AG08396 (cell line): ENCODE measurements around the gene SEC16B.

Experiments used
- DNase-seq: peaks from one replicate; pipeline ENCODE4 v3.0.0; 2012; ENCODE audit warnings: low spot score, mixed read lengths

The SEC16B gene

GRCh38 chr1:177944016-177944949 lies 25.6 kb downstream of the SEC16B start:
- no peak for DNase-seq

- DNase-seq = no peak
These were observed 27.9 kb downstream of the SEC16B start for GRCh38 chr1:177941976-177942375.

- no peak for DNase-seq
These were observed 29.2 kb downstream of the SEC16B start for GRCh38 chr1:177940682-177941081.

DNA sequence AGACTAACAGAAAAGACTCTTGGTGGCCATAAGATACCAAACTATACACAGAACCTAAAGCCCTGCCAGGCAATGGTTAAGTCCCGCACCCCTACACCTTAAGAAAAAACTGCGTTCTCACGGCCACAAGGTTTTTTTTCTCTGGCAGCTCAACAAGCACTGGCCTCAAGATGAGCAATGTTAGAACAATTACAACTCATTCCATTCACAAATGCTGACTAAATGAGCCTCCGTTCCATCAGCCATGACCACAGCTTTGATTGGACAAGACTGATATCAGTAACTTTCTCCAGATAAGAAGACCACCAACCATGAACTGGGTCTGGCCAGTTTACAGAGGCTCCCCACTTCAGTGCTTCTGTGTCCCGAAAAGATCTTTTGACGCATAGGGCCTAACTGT lies 31.9 kb downstream of the SEC16B start:
- DNase-seq = peak; percentile 47

DNA sequence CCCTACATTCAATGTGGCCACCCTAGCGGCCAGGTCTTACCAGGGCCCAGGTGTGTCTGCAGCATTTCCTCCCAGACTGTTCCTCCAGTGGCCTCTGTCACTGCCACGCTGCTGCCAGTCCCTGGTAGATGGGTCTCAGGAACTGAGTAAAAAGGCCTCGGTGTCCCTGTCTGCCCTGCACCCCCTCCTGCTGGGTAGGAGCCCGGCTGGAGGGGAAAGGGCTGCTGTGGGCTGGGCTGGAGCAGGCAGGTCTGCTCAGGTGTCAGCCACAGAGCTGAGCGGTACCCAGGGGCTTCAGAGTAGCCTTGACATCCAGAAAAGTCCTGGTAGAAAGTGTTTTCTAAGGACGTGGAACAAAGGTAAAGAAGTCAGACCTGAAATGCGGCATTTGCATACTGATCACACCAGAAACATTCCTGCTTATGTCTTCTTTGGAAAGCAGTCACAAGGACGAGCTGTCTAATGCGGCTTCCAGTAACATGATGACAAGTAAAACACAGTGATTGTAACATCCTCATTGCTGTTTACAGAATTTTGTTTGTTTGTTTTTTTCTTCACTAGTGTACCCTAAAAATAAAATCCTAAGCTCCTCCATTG lies 32.6 kb downstream of the SEC16B start:
- DNase-seq = no peak

- peak; percentile 24 for DNase-seq
These were observed 34.0 kb downstream of the SEC16B start for GRCh38 chr1:177935638-177936415.

DNA sequence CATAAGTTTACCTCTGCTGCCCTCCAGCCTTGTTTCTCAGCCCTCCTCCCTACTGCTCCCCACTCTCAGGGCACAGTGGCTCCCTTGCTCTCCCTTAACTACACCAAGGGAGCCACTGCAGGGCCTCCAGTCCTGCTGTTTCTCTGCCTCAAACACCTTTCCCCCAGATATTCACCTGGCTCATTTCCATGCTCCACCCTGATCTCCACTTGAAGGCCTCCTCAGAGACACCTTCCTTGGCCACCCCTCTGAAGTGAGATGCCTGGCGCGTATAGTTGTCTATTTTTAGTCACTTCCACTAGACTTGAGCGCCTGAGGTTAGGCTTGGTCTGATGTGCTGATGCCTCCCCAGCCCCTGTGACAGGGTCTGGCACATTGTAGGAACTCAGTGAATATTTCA lies 34.9 kb downstream of the SEC16B start:
- DNase-seq = no peak

DNA sequence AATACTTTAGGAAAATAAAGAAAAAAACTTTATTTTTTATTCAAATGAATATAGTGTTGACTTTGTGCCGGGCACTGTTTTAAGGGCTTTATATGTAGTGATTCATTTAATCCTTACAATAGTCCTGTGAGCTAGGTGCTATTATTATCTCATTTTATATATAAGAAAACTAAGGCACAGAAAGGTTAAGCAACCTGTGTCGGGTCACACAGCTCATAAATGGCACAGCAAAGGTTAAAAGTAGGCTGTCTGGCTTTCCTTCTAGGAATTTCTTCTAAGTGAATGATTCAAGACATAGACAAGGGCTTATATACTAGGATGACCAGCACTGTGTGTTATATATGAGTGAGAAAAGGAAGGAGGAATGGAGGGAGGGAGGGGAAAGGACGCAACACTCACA lies 35.4 kb downstream of the SEC16B start:
- DNase-seq = no peak

GRCh38 chr1:177933881-177934280 lies 36.0 kb downstream of the SEC16B start:
- no peak for DNase-seq

- DNase-seq = no peak
These were observed 37.7 kb downstream of the SEC16B start for GRCh38 chr1:177932123-177932522.

DNA sequence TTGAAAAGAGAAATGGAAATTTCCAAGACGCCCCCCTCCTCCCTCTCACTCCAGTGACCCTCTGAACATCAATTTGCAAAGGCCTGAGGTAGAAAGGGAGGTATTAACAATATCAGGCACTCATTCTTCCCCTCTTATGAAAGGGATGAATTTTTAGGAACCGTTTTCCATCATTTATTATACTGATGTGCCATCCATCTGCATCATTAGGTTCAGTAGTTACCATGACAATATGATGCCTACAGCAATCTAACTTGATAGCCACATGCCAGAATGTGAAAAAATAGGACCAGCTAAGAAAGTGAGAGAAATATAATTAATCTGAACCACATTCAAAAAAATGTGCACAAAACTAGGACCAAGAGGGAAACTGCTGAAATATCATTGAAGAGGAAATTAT lies 40.9 kb downstream of the SEC16B start:
- DNase-seq = no peak

DNA sequence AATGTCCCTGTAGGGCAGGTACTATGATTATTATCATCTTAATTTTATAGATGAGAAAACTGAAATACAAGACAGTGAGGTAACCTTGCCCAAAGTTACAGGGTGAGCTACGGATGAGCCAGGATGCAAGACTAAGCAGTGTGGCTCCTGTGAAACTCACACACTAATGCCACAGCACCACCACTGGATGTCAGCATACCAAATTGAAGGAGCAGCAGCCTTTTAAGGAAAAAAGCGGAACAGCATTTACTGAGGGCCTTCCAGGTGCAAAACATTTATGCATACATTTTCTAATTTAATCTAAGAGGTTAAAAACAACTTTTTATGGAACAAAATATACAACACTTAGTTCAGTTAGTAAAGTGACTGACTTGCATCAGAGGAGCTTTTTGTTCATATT lies 41.7 kb downstream of the SEC16B start:
- peak; percentile 24 for DNase-seq

DNA sequence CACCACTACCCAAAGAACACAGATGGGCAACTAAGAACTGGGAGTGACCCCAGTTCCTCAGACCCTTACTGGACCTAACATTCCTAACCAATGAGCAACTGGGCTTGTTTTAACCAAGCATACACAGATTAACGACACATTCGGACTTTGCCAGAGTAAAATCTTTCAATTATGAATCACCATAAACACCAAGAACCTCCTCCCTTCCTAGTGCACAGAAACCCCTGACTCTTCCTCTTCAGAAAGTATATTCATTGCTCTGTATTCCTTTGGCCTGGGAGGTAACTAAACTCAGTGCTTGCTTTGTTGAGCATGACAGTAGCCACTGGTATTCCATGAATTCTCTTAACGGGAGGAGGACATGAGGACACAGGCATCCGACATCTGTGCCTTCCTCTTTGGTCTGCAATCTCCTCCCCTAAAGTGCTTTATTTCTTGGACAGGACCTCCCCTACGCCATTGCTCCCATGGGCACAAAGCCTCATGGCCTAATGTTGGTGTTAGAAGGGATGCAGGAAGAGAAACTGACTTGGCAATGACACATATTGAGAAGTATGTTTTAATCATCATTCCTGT lies 42.7 kb downstream of the SEC16B start:
- DNase-seq = peak; percentile 82

DNA sequence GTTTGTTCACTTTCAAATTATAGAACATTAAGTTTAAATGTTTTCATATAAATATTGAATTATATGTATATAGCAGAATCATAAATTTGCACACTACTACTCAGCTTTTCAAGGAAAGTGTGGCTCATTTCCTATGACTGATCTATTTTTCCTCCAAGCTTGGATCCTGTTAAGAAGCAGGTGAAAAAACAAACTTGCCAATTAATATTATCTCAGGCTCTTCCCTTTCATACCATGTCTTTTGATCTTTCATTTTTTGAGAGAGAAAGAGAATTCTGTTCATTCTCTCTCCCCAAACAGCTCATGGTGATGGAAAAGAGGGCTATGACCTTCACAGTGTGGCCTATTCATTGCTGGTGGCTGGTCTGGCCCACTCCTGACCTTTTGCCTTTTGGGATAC lies 43.7 kb downstream of the SEC16B start:
- no peak for DNase-seq

GRCh38 chr1:177925006-177925405 lies 44.9 kb downstream of the SEC16B start:
- DNase-seq = no peak

GRCh38 chr1:177923441-177923840 lies 46.4 kb downstream of the SEC16B start:
- no peak for DNase-seq

DNA sequence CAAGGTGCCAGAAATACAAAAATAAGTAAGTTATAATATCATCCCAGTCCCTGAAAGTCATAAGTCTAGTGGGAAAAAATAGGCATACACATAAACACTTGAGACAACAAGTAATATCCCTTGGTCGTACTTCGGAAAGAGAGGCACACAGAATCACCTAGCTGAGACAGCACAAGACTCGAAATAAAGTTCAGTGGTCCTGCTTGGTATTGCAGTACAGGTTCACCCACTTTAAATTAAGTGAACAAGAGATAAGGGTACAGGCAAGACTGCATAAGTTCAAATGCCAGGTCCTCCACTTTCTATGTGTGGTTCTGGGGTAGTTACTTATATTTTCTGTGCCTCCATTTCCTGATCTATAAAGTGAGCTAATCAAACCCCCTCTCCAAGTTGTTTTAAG lies 47.6 kb downstream of the SEC16B start:
- no peak for DNase-seq

DNA sequence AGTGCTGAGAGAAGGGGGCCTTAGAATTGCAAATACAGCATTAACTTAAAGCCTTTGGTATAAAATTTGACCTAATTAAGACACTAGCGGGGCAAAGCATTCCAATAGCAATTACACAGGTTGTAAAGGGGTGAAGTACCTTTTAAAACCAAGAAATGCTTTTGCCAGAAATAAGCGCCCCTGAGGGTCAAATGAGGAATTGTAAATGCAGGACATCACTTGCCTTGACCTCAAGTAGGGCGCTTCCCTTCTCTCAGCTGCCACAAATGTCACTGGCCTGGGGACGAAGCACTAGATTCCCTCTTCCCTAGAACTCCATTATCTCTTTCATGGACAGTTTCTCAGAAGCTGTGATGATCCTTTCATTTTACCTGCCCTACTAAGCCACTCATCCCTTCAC lies 48.3 kb downstream of the SEC16B start:
- no peak for DNase-seq

DNA sequence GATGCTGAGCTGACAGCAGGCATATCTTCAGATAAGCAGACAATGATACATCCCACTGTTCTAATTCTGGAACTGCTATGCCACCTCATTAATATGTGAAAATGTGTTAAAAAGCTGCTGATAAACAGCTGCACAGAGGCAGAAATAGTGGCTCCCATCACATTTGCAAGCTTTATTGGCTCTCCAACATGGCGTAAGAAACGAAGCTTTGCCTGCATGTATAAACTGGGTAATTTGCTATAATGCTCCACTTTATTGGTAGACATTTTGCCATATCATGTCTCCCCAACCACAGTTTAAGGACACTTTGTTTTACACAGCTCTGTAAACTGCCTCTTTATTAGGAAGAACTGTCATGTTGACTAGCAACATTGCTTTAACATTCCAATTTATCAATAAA lies 49.8 kb downstream of the SEC16B start:
- DNase-seq = no peak

DNA sequence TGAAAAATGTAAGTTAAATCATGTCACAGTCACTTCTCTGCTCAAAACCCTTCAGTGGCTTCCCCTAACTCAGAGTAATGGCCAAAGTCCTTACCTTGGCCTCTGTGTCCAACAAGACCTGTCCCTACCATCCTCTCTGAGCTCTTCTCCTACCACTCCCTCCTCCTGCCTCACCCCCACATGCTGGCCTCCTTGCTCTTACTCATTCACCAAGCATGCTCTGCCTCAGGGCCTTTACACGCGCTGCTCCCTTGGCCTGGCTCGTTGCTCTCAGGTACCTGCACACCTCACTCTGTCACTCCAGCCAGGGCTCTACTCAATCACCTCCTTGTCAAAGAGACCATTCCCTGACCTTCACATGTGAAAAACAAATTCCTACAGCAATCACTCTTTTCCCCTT lies 54.2 kb downstream of the SEC16B start:
- DNase-seq = no peak

DNA sequence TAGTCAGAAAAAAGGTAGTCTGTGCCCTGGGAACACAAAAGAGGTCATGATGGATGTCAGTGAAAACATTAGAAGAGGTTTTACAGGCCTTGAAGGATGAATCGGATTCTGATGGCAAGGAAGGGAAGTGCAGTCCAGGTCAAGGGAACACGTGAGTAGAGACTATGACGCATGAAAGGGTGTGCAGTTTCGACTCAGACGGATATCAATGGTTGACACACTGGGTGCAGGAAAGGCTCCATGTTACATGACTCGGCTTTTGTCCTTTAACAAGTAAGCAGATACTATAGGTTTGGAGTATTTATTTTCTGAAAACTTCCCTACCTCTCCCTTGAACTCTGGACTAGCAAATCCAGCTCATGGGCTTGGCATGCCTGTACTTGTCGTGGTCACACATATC lies 55.3 kb downstream of the SEC16B start:
- DNase-seq = no peak

DNA sequence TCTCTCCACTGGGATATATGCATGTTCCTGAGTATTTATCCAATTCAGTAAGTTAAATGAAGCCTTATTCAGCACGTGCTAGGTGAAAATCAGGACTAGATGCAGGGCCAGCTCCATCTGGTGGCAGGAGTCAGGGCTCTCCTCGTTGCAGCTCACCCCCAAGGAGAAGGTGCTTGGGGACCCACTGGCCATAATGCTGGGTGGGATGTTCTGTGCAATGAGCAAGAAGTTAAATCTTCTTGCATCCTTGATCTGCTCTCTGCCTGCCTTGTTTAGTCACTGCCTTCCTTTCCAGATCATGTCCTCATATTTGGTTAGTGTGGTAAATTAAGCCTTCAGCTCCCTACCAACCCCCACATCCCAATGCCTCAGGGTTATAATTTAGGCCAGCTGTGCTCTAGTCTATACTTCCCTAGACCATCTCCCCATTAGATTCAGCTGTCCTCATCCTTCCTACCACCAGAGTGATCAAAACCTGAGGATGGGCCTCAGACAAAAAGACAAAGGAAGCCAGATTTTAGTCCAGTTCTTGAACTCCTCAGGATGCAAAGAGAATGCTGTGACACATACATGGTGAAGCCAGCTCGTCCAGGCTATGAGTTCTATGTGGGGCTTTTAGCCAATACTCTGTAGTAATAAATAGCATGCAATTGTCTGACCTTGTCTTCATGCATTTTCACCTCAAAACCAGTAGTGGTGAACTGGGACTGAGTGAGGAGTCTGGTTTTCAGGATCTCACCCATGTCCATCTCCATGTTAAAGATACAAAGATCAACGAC lies 55.9 kb downstream of the SEC16B start:
- DNase-seq = peak; percentile 54
